ENCODE data around the gene SMURF2. TPM values are rescaled to one million over a fixed set of nuclear protein-coding genes. Genes with fewer than 3 reads are reported as not detected.
"Not testable (repeated sequence)": the region's sequence is repeated elsewhere in the genome, so short reads cannot be mapped to it uniquely, and the experiment has no call there.

SMURF2 gene
- total and polyA plus RNA-seq, 2 donors (not counting 1 experiment from before 2014, with no cell fraction given): 96.3 to 108 TPM

DNA sequence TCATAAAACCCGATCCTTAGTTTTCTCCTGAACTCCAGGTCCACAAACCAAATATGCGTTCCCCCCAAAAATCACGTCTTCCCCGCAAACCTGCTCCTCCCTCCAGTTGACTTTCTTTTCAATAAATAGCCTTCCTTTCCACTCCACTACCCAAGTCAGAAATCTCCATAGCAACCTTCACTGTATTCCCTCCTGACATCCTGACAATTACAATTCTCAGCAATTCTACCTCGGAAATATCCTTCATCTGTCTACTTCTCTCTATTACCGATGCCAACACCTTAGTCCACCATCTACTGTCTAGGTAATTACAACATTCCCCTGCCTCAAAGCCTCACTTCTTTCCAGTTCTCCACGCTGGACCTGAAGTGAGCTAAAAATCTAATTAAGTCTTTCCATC, 50.7 kb downstream of the SMURF2 start:
- Histone ChIP-seq H3K4me1 (ENCODE audit: control insufficient read depth, extremely low read depth, insufficient read depth, low read length) (peaks cover 15% of the 10 kb centered on the region), H3K9me3 (ENCODE audit: control insufficient read depth, insufficient read depth, low read depth, low read length) (no peaks in the 10 kb centered on the region), H3K36me3 (ENCODE audit: control insufficient read depth, insufficient read depth, low read length) (no peaks in the 10 kb centered on the region), H3K4me3 (replicated peaks in 1 of 4; ENCODE audit: control extremely low read depth in 1 of 4, insufficient read depth in 1 of 4, low read depth in 3 of 4, low read length in 4 of 4) (no peak overlapping the region), H4K20me1 (ENCODE audit: control insufficient read depth, extremely low read depth, insufficient read depth, low read length) (peaks cover 8% of the 10 kb centered on the region), H3K79me2 (ENCODE audit: control insufficient read depth, insufficient read depth, low read length) (peaks cover 93% of the 10 kb centered on the region), H3K4me2 (ENCODE audit: extremely low read depth, insufficient read depth, low read length) (no peak overlapping the region), H3K27me3 (ENCODE audit: control insufficient read depth, insufficient read depth, low read length) (no peaks in the 10 kb centered on the region), H3K9ac (ENCODE audit: insufficient read depth, low read length) (no peak overlapping the region), H3K27ac (ENCODE audit: insufficient read depth, low read length) (no peak overlapping the region), H2AFZ (ENCODE audit: low read length) (no peak overlapping the region)
- TF ChIP-seq, protein P1, sequence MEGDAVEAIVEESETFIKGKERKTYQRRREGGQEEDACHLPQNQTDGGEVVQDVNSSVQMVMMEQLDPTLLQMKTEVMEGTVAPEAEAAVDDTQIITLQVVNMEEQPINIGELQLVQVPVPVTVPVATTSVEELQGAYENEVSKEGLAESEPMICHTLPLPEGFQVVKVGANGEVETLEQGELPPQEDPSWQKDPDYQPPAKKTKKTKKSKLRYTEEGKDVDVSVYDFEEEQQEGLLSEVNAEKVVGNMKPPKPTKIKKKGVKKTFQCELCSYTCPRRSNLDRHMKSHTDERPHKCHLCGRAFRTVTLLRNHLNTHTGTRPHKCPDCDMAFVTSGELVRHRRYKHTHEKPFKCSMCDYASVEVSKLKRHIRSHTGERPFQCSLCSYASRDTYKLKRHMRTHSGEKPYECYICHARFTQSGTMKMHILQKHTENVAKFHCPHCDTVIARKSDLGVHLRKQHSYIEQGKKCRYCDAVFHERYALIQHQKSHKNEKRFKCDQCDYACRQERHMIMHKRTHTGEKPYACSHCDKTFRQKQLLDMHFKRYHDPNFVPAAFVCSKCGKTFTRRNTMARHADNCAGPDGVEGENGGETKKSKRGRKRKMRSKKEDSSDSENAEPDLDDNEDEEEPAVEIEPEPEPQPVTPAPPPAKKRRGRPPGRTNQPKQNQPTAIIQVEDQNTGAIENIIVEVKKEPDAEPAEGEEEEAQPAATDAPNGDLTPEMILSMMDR (conservative IDR thresholded peaks at IDR 0.05 in 1 of 2, IDR thresholded peaks at IDR 0.05 in 1 of 2; ENCODE audit: low read depth in 1 of 2, low read length in 2 of 2): no peak
- TF ChIP-seq EZH2 (IDR thresholded peaks at IDR 0.05; ENCODE audit: low read length, missing control alignments): no peak
- no peak for DNase-seq (ENCODE audit: low read depth in 2 of 2)

GRCh38 chr17:64610244-64610643, 51.9 kb downstream of the SMURF2 start:
- Histone ChIP-seq H3K4me1 (ENCODE audit: control insufficient read depth, extremely low read depth, insufficient read depth, low read length) (peaks cover 11% of the 10 kb centered on the region), H3K79me2 (ENCODE audit: control insufficient read depth, insufficient read depth, low read length) (peaks cover 93% of the 10 kb centered on the region)
- not testable (repeated sequence) for H2AFZ ChIP-seq (ENCODE audit: low read length); H3K27ac ChIP-seq (ENCODE audit: insufficient read depth, low read length); H3K4me2 ChIP-seq (ENCODE audit: extremely low read depth, insufficient read depth, low read length); H3K36me3 ChIP-seq (ENCODE audit: control insufficient read depth, insufficient read depth, low read length); H3K9me3 ChIP-seq (ENCODE audit: control insufficient read depth, insufficient read depth, low read depth, low read length); H3K4me3 ChIP-seq (replicated peaks in 1 of 4; ENCODE audit: control extremely low read depth in 1 of 4, insufficient read depth in 1 of 4, low read depth in 3 of 4, low read length in 4 of 4); H3K27me3 ChIP-seq (ENCODE audit: control insufficient read depth, insufficient read depth, low read length); H4K20me1 ChIP-seq (ENCODE audit: control insufficient read depth, extremely low read depth, insufficient read depth, low read length); H3K9ac ChIP-seq (ENCODE audit: insufficient read depth, low read length); DNase-seq (ENCODE audit: low read depth in 2 of 2)

GRCh38 chr17:64608571-64608981, 53.5 kb downstream of the SMURF2 start:
- no peaks in the 10 kb centered on the region for H3K36me3 ChIP-seq (ENCODE audit: control insufficient read depth, insufficient read depth, low read length)
- DNase-seq (ENCODE audit: low read depth in 2 of 2): peak; percentile 29 to 59
- H3K4me2 ChIP-seq (ENCODE audit: extremely low read depth, insufficient read depth, low read length): no peak overlapping the region
- no peaks in the 10 kb centered on the region for H3K27me3 ChIP-seq (ENCODE audit: control insufficient read depth, insufficient read depth, low read length)
- no peaks in the 10 kb centered on the region for H3K9me3 ChIP-seq (ENCODE audit: control insufficient read depth, insufficient read depth, low read depth, low read length)
- no peak overlapping the region for H3K27ac ChIP-seq (ENCODE audit: insufficient read depth, low read length)
- H3K79me2 ChIP-seq (ENCODE audit: control insufficient read depth, insufficient read depth, low read length): peaks cover 93% of the 10 kb centered on the region
- TF ChIP-seq, protein P1 (conservative IDR thresholded peaks at IDR 0.05 in 1 of 2, IDR thresholded peaks at IDR 0.05 in 1 of 2; ENCODE audit: low read depth in 1 of 2, low read length in 2 of 2): no peak
- TF ChIP-seq EZH2 (IDR thresholded peaks at IDR 0.05; ENCODE audit: low read length, missing control alignments): no peak
- no peak overlapping the region for H3K4me3 ChIP-seq (replicated peaks in 1 of 4; ENCODE audit: control extremely low read depth in 1 of 4, insufficient read depth in 1 of 4, low read depth in 3 of 4, low read length in 4 of 4)
- H3K4me1 ChIP-seq (ENCODE audit: control insufficient read depth, extremely low read depth, insufficient read depth, low read length): peaks cover 2% of the 10 kb centered on the region
- no peak overlapping the region for H3K9ac ChIP-seq (ENCODE audit: insufficient read depth, low read length)
- H4K20me1 ChIP-seq (ENCODE audit: control insufficient read depth, extremely low read depth, insufficient read depth, low read length): no peaks in the 10 kb centered on the region
- no peak overlapping the region for H2AFZ ChIP-seq (ENCODE audit: low read length)
